ENCODE data around the gene IRGQ. TPM values are rescaled to one million over a fixed set of nuclear protein-coding genes. Genes with fewer than 3 reads are reported as not detected.

The IRGQ gene
- total and polyA plus RNA-seq, 12 donors = 7.0 to 57.9 (median 21.5) TPM

GRCh38 chr19:43624933-43625332 is 29.0 kb upstream of the IRGQ start:
- 39 to 47% (median 43%) methylated on average over 15 to 30 of the region's 30 CpGs for WGBS, 4 donors
- H3K9me3 ChIP-seq (replicated peaks in 1 of 3) = no peaks in the 10 kb centered on the region
- H3K27ac ChIP-seq = no peak overlapping the region
- H3K36me3 ChIP-seq (replicated peaks in 1 of 2) = no peaks in the 10 kb centered on the region
- DNase-seq = peak; percentile 45 to 76 (median 51)
- H3K4me3 ChIP-seq = no peak overlapping the region
- intact Hi-C loops (cut with DNase I) = no loop called here
- no peaks in the 10 kb centered on the region for H3K27me3 ChIP-seq
- peaks cover 0 to 6% of the 10 kb centered on the region in 2 donors for H3K4me1 ChIP-seq (replicated peaks in 1 of 2)
- TF ChIP-seq, protein P1, sequence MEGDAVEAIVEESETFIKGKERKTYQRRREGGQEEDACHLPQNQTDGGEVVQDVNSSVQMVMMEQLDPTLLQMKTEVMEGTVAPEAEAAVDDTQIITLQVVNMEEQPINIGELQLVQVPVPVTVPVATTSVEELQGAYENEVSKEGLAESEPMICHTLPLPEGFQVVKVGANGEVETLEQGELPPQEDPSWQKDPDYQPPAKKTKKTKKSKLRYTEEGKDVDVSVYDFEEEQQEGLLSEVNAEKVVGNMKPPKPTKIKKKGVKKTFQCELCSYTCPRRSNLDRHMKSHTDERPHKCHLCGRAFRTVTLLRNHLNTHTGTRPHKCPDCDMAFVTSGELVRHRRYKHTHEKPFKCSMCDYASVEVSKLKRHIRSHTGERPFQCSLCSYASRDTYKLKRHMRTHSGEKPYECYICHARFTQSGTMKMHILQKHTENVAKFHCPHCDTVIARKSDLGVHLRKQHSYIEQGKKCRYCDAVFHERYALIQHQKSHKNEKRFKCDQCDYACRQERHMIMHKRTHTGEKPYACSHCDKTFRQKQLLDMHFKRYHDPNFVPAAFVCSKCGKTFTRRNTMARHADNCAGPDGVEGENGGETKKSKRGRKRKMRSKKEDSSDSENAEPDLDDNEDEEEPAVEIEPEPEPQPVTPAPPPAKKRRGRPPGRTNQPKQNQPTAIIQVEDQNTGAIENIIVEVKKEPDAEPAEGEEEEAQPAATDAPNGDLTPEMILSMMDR (IDR thresholded peaks at IDR 0.05) = no peak
- TF ChIP-seq POLR2A (IDR thresholded peaks at IDR 0.05) = no peak

DNA sequence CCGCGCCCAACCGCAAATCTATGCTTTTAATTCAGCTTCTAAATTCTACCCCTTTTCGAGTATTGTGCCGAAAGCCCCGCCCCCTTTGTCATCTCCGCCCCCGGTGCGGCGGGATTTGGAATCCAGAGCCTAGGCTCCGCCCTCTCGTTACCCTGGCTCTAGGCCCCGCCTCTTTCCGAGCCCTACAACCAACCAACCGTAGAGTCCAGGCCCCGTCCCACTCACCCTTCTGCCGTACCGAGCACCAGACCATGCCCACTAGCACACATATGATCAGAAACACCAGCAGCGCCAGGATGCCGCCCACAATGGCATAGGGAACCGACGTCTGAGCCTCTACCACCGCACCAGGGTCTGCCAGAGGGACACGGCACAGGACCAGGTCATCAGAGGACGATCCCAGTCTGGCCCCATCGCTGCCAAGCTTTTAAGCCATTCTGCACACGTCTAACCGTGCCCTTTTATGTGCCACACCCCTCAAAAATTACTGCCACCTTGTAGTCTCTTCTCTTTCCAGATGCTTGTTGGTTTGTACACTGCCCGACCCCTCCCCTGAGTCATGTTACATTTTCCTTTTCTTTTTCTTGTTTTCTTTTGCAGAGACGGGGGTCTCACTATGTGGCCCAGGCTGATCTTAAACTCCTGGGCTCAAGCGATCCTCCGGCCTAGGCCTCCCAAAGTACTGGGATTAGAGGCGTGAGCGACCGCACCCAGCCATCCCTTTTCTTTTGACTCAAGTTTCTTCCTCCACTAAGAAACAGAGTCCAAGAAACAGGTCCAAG is 28.1 kb upstream of the IRGQ start:
- no peaks in the 10 kb centered on the region for H3K27me3 ChIP-seq
- no peak for TF ChIP-seq POLR2A (IDR thresholded peaks at IDR 0.05)
- TF ChIP-seq, protein P1 (IDR thresholded peaks at IDR 0.05) = no peak
- no peak overlapping the region for H3K4me3 ChIP-seq
- no peak for DNase-seq
- H3K9me3 ChIP-seq (replicated peaks in 1 of 3) = no peaks in the 10 kb centered on the region
- no peak overlapping the region for H3K27ac ChIP-seq
- intact Hi-C loops (cut with DNase I) = no loop called here
- WGBS, 4 donors = 87 to 93% (median 89%) methylated on average over 35 of the region's 35 CpGs
- H3K36me3 ChIP-seq (replicated peaks in 1 of 2) = no peaks in the 10 kb centered on the region
- H3K4me1 ChIP-seq (replicated peaks in 1 of 2) = peaks cover 0 to 9% of the 10 kb centered on the region in 2 donors

GRCh38 chr19:43622956-43623355 is 27.0 kb upstream of the IRGQ start:
- H3K4me3 ChIP-seq = no peak overlapping the region
- intact Hi-C loops (cut with DNase I) = no loop called here
- no peak for TF ChIP-seq POLR2A (IDR thresholded peaks at IDR 0.05)
- TF ChIP-seq, protein P1 (IDR thresholded peaks at IDR 0.05) = no peak
- no peaks in the 10 kb centered on the region for H3K36me3 ChIP-seq (replicated peaks in 1 of 2)
- no peak for DNase-seq
- H3K4me1 ChIP-seq (replicated peaks in 1 of 2) = peaks cover 4 to 17% of the 10 kb centered on the region in 2 donors
- 72 to 100% (median 97%) methylated on average over 1 of the region's 1 CpG; no CpG with 5 or more reads in 1 of the 4 donors for WGBS, 4 donors
- no peaks in the 10 kb centered on the region for H3K27me3 ChIP-seq
- no peaks in the 10 kb centered on the region for H3K9me3 ChIP-seq (replicated peaks in 1 of 3)
- no peak overlapping the region for H3K27ac ChIP-seq

DNA sequence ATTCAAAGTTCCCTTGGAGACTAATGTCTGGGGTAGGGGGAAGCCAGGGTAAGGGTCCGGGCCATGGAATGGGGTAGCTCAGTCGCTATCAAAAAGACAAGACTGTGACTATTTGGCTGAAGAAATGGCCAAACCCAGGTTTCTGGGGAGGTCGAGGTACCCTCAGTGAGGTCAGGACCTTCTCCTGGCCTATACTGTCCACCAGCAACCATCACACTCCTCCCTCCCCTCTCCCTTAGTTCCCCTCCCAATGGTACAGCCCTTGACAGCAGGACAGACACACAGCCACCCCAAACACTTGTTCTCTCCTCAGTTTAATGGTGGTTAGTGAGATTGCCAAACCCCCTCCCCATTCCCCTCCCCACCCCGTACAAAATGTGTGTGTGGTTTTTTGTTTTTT is 26.1 kb upstream of the IRGQ start:
- H3K36me3 ChIP-seq (replicated peaks in 1 of 2) = no peaks in the 10 kb centered on the region
- no peak overlapping the region for H3K27ac ChIP-seq
- 56 to 70% (median 64%) methylated on average over 4 of the region's 4 CpGs for whole genome bisulfite sequencing, 4 donors
- no peak overlapping the region for H3K4me3 ChIP-seq
- peaks cover 4 to 17% of the 10 kb centered on the region in 2 donors for H3K4me1 ChIP-seq (replicated peaks in 1 of 2)
- no peaks in the 10 kb centered on the region for H3K27me3 ChIP-seq
- no peak for TF ChIP-seq POLR2A (IDR thresholded peaks at IDR 0.05)
- TF ChIP-seq, protein P1 (IDR thresholded peaks at IDR 0.05) = no peak
- DNase-seq = no peak
- intact Hi-C loops (cut with DNase I) = no loop called here
- H3K9me3 ChIP-seq (replicated peaks in 1 of 3) = no peaks in the 10 kb centered on the region
